ENCODE measurements around the gene ADGB.

GRCh38 chr6:146594495-146594894 is 4.3 kb upstream of the ADGB start:
- TF ChIP-seq CTCF (optimal IDR thresholded peaks at IDR 0.05 in 1 of 3, IDR thresholded peaks at IDR 0.05 in 1 of 3, conservative IDR thresholded peaks at IDR 0.05 in 1 of 3; ENCODE audit: extremely low read depth in 1 of 3, insufficient read depth in 2 of 3, low read length in 3 of 3) (no peak), EZH2 (IDR thresholded peaks at IDR 0.05; ENCODE audit: low read length) (no peak)

Data from keratinocyte (primary cell).